HFF-Myc (cell line): Measurements from ENCODE around the gene GDPD3.

ENCODE experiments used
- DNase-seq: peaks from one replicate; pipeline ENCODE4 v3.0.0-alpha.2; 2011; ENCODE audit warnings: low read depth; ENCODE audit errors: extremely low read depth
- H3K4me3 ChIP-seq: replicated peaks from 2 replicates; pipeline ENCODE4 v1.5.1; 2011; ENCODE audit warnings: low read depth, mild to moderate bottlenecking, control low read depth, low read length
- TF ChIP-seq, protein P1 (sequence below): IDR thresholded peaks from 2 replicates; pipeline ENCODE4 v1.5.1; 2012; ENCODE audit warnings: mild to moderate bottlenecking, low read depth, low read length, control low read depth; ENCODE audit errors: missing control alignments

GDPD3 gene, protein sequence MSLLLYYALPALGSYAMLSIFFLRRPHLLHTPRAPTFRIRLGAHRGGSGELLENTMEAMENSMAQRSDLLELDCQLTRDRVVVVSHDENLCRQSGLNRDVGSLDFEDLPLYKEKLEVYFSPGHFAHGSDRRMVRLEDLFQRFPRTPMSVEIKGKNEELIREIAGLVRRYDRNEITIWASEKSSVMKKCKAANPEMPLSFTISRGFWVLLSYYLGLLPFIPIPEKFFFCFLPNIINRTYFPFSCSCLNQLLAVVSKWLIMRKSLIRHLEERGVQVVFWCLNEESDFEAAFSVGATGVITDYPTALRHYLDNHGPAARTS

DNA sequence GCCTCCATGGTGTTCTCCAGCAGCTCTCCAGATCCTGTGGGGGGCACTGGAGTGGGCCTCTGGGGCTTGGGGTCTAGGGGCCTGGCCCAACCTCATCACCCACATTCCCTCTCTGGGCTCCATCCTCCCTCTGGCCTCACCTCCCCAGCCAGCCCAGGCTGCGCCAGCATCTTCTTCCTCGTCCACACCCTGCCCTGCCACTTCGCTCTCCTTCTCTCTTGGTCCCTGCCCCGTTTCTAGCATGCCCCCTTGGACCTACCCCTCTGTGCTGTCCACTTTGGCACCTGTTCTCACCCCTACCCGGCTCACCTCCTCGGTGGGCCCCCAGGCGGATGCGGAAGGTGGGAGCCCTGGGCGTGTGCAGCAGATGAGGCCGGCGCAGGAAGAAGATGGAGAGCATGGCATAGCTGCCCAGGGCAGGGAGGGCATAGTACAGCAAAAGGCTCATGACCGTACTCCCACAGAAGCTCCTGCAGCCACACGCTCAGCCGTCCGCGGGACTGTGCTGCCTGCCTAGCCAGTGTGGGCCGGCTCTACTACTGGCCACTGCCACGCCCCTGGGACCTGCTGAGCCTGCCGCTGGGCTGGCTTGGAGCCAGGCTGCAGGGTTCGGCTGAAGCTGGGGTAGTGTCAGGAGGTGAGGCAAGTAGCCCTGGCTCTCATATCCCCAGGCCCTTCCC, at the start of gene GDPD3:
Gene GDPD3 (minus strand): TSS at position 507 of the 680 bp plus-strand sequence. CDS start 59 bp downstream, at position 448.
- no peak for DNase-seq
- H3K4me3 ChIP-seq, result no peak within 1 kb of the TSS
- TF ChIP-seq, protein P1, sequence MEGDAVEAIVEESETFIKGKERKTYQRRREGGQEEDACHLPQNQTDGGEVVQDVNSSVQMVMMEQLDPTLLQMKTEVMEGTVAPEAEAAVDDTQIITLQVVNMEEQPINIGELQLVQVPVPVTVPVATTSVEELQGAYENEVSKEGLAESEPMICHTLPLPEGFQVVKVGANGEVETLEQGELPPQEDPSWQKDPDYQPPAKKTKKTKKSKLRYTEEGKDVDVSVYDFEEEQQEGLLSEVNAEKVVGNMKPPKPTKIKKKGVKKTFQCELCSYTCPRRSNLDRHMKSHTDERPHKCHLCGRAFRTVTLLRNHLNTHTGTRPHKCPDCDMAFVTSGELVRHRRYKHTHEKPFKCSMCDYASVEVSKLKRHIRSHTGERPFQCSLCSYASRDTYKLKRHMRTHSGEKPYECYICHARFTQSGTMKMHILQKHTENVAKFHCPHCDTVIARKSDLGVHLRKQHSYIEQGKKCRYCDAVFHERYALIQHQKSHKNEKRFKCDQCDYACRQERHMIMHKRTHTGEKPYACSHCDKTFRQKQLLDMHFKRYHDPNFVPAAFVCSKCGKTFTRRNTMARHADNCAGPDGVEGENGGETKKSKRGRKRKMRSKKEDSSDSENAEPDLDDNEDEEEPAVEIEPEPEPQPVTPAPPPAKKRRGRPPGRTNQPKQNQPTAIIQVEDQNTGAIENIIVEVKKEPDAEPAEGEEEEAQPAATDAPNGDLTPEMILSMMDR, result no peak

DNA sequence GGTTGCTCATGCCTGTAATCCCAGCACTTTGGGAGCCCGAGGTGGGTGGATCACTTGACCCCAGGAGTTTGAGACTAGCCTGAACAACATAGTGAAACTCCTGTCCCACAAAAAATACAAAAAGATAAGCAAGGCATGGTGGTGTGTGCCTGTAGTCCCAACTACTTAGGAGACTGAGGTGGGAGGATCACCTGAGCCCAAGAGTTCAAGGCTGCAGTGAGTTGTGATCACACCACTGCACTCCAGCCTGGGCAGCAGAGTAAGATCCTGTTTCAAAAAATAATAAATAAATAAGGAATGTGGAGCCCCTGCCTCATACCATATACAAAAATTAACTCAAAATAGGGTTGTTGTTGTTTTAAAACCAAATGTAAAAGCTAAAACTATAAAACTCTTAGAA, 43.9 kb upstream of the GDPD3 start:
- TF ChIP-seq, protein P1, result no peak
- H3K4me3 ChIP-seq, result no peak overlapping the region
- no peak for DNase-seq

DNA sequence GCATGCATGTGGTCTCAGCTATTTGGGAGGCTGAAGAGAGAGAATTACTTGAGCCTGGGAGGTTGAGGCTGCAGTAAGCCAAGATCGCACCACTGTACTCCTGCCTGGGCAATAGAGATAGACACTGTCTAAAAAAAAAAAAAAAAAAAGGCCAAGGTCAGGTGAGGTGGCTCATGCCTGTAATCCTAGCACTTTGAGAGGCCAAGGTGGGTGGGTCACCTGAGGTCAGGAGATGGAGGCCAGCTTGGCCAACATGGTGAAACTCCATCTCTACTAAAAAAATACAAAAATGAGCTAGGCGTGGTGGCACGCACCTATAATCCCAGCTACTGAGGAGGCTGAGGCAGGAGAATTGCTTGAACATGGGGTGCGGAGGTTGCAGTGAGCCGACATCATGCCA, 41.9 kb upstream of the GDPD3 start:
- no peak for DNase-seq
- H3K4me3 ChIP-seq, result no peak overlapping the region
- TF ChIP-seq, protein P1, result no peak

DNA sequence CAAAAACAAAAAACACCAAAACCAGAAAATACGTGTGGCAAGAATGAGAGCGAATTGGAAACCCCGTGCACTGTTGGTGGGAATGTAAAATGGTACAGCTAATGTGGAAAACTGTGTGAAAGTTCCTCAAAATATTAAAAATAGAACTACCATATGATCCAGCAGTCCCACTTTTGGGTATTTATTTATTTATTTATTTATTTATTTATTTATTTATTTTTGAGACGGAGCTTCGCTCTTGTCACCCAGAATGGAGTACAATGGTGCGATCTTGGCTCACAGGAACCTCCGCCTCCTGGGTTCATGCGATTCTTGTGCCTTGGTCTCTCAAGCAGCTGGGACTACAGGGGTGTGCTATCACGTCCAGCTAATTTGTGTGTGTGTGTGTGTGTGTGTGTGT, 39.2 kb upstream of the GDPD3 start:
- no peak for DNase-seq
- no peak overlapping the region for H3K4me3 ChIP-seq
- TF ChIP-seq, protein P1, result no peak

DNA sequence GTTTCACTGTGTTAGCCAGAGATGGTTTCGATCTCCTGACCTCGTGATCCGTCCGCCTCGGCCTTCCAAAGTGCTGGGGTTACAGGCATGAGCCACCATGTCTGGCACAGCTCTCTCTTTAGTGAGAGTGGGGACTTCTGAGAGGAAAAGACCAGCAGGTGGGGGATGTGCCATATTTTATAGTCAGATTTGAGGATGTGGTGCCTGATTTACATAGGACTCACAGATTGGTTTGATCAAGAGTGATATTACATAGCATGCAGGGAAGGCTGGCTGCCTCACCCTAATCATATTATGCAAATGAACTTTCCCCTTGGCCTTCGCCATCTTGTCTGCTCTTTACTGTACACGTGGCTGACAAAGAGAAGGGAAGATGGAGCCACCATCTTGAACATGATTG, 37.8 kb upstream of the GDPD3 start:
- no peak for DNase-seq
- TF ChIP-seq, protein P1, result no peak

DNA sequence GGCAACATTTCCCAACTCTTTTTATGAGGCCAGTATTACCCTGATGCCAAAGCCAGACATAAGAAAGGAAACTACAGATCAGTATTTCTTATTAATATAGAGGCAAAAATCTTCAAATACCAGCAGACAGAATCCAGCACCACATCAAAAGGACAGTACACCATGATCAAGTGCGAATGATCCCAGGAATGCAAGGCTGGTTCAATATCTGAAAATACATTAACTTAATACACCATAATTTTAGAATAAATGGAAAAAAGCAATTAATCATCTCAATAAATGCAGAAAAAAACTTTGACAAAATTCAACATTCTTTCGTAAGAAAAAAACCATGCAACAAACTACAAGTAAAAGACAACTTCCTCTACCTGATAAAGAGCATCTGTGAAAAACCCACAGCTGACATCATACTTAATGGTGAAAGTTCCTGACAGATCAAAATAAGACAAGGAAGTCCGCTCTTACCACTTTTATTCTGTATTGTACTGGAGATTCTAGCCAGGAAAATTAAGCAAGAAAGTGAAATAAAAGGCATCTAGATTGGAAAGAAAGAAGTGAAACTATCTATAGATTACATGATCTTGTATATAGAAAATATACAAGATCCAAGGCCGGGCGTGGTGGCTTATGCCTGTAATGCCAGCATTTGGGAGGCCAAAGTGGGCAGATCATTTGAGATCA, 36.1 kb upstream of the GDPD3 start:
- no peak for DNase-seq
- H3K4me3 ChIP-seq, result no peak overlapping the region
- TF ChIP-seq, protein P1, result no peak

More for the DNA sequence above, 37.8 kb upstream of the GDPD3 start:
- no peak overlapping the region for H3K4me3 ChIP-seq
